ENCODE results near the gene TACC2.

TACC2 gene

GRCh38 chr10:122164815-122165483 lies 176.0 kb downstream of the TACC2 start:
- Histone ChIP-seq H3K4me3 (IDR thresholded peaks at IDR 0.05; ENCODE audit: insufficient read depth, low read depth, low read length) (no peak overlapping the region), H3K9ac (no peak overlapping the region)

GRCh38 chr10:122165484-122166276 lies 176.7 kb downstream of the TACC2 start:
- Histone ChIP-seq H3K36me3 (ENCODE audit: insufficient read depth) (no peaks in the 10 kb centered on the region), H2AFZ (ENCODE audit: low read depth) (no peak overlapping the region), H3K27me3 (ENCODE audit: insufficient read depth, low read depth) (no peaks in the 10 kb centered on the region), H3K4me2 (no peak overlapping the region), H4K20me1 (ENCODE audit: insufficient read depth) (no peaks in the 10 kb centered on the region), H3K27ac (no peak overlapping the region), H3K9ac (no peak overlapping the region), H3K4me3 (IDR thresholded peaks at IDR 0.05; ENCODE audit: insufficient read depth, low read depth, low read length) (no peak overlapping the region), H3K79me2 (ENCODE audit: insufficient read depth, low read depth) (no peaks in the 10 kb centered on the region), H3K4me1 (ENCODE audit: low read depth, poor library complexity, severe bottlenecking) (no peaks in the 10 kb centered on the region)
- no peak for TF ChIP-seq CTCF (conservative IDR thresholded peaks at IDR 0.05; ENCODE audit: low read depth, low read length)

More at GRCh38 chr10:122164815-122165483, 176.0 kb downstream of the TACC2 start:
- Histone ChIP-seq H3K27me3 (ENCODE audit: insufficient read depth, low read depth) (no peaks in the 10 kb centered on the region), H4K20me1 (ENCODE audit: insufficient read depth) (no peaks in the 10 kb centered on the region), H3K27ac (no peak overlapping the region), H3K36me3 (ENCODE audit: insufficient read depth) (no peaks in the 10 kb centered on the region), H3K4me1 (ENCODE audit: low read depth, poor library complexity, severe bottlenecking) (no peaks in the 10 kb centered on the region), H2AFZ (ENCODE audit: low read depth) (no peak overlapping the region), H3K4me2 (no peak overlapping the region), H3K79me2 (ENCODE audit: insufficient read depth, low read depth) (no peaks in the 10 kb centered on the region)
- no peak for TF ChIP-seq CTCF (conservative IDR thresholded peaks at IDR 0.05; ENCODE audit: low read depth, low read length)

GRCh38 chr10:122168101-122168500 lies 179.1 kb downstream of the TACC2 start:
- no peaks in the 10 kb centered on the region for H3K36me3 ChIP-seq (ENCODE audit: insufficient read depth)
- no peak for TF ChIP-seq CTCF (conservative IDR thresholded peaks at IDR 0.05; ENCODE audit: low read depth, low read length)
- no peak overlapping the region for H3K9ac ChIP-seq
- no peaks in the 10 kb centered on the region for H3K4me1 ChIP-seq (ENCODE audit: low read depth, poor library complexity, severe bottlenecking)
- no peak overlapping the region for H3K4me2 ChIP-seq
- no peaks in the 10 kb centered on the region for H4K20me1 ChIP-seq (ENCODE audit: insufficient read depth)
- H3K27ac ChIP-seq, result no peak overlapping the region
- no peak overlapping the region for H2AFZ ChIP-seq (ENCODE audit: low read depth)
- no peaks in the 10 kb centered on the region for H3K27me3 ChIP-seq (ENCODE audit: insufficient read depth, low read depth)
- no peak overlapping the region for H3K4me3 ChIP-seq (IDR thresholded peaks at IDR 0.05; ENCODE audit: insufficient read depth, low read depth, low read length)
- no peaks in the 10 kb centered on the region for H3K79me2 ChIP-seq (ENCODE audit: insufficient read depth, low read depth)

- Histone ChIP-seq H2AFZ (ENCODE audit: low read depth) (no peak overlapping the region), H3K4me3 (IDR thresholded peaks at IDR 0.05; ENCODE audit: insufficient read depth, low read depth, low read length) (no peak overlapping the region), H3K4me1 (ENCODE audit: low read depth, poor library complexity, severe bottlenecking) (no peaks in the 10 kb centered on the region), H3K79me2 (ENCODE audit: insufficient read depth, low read depth) (no peaks in the 10 kb centered on the region), H3K36me3 (ENCODE audit: insufficient read depth) (no peaks in the 10 kb centered on the region), H3K9ac (no peak overlapping the region), H3K4me2 (no peak overlapping the region), H4K20me1 (ENCODE audit: insufficient read depth) (no peaks in the 10 kb centered on the region), H3K27me3 (ENCODE audit: insufficient read depth, low read depth) (no peaks in the 10 kb centered on the region), H3K27ac (no peak overlapping the region)
- no peak for TF ChIP-seq CTCF (conservative IDR thresholded peaks at IDR 0.05; ENCODE audit: low read depth, low read length)
Observed at GRCh38 chr10:122168598-122169394, 179.8 kb downstream of the TACC2 start.
